GM18499 (cell line): ENCODE measurements around the gene AGAP1.

Source experiments
- ATAC-seq: cut with Tn5 transposase; IDR thresholded peaks from one replicate; pipeline ENCODE4 v1.9.1; 2021; ENCODE audit warnings: moderate number of reproducible peaks; ENCODE audit not compliant: insufficient read depth, unreplicated experiment

AGAP1 gene

DNA sequence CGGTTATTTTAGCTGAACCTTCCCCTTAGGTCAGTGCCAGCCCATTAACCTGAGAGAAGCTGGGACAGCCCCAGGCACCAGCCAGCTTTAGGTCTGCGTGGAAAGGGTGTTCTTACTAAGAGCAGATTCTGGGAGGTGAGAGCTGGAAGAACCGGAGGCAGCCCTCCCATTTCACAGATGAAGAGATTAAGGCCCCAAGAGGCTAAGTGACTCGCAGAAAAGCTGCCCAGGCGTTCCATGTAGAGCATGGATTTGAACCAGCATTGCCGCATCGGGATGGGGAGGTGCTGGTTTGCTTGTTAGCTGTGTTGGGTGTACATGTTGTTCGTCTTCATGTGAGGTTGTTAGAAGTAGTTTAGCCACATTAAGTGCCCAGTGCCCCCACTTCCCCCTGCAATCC is 203.2 kb downstream of the AGAP1 start:
- no peak for ATAC-seq

DNA sequence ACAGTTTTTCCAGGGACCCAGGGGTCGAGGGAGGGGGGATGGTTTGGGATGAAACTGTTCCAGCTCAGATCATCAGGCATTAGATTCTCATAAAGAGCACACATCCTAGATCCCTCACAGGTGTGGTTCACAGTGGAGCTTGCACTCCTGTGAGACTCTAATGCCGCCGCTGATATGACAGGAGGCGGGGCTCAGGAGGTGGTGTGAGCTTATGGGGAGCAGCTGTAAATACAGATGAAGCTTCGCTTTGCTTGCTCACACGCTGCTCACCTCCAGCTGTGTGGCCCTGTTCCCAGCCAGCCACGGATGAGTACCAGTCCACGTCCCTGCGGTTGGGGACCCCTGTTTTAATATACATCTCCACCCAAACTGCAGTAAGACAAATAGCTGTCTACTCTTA is 204.2 kb downstream of the AGAP1 start:
- ATAC-seq = no peak

DNA sequence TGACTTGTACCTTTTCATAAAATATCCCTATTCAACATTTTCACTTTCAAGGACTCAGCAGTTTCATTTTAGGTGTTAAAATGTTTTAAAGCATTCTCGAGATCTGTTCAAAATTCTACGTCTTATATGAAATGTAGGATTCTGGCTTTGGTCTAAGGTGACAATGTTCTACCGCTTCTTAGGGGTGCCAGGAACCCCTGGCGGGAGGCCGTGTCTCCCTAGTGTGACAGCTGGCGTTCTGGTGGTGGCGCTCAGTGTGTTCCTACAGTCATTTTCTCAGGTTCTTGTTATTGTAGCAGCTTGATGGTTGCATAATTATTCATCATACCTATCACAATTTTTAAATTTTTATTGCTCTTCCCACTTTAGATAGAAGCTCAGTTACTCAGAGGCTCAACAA is 204.6 kb downstream of the AGAP1 start:
- no peak for ATAC-seq

DNA sequence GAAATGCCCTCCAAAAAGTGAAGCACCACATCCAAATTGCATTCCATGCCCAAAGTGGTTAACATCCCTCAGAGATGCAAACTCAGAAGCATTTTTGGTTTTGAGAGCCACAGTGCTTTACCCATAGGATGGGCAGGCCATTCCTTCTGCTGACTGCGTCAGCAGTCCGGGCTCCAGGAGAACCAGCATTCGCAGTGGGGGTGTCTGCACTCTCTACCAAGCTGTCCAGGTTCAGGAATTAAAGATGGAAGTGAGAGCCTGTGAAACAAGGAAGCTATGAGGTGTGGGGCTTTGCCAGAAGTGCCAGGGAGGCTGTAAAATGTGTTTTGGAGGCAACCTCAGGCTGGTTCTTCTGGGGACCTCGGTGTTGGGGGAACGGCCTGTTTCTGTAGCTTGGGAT is 205.7 kb downstream of the AGAP1 start:
- no peak for ATAC-seq

DNA sequence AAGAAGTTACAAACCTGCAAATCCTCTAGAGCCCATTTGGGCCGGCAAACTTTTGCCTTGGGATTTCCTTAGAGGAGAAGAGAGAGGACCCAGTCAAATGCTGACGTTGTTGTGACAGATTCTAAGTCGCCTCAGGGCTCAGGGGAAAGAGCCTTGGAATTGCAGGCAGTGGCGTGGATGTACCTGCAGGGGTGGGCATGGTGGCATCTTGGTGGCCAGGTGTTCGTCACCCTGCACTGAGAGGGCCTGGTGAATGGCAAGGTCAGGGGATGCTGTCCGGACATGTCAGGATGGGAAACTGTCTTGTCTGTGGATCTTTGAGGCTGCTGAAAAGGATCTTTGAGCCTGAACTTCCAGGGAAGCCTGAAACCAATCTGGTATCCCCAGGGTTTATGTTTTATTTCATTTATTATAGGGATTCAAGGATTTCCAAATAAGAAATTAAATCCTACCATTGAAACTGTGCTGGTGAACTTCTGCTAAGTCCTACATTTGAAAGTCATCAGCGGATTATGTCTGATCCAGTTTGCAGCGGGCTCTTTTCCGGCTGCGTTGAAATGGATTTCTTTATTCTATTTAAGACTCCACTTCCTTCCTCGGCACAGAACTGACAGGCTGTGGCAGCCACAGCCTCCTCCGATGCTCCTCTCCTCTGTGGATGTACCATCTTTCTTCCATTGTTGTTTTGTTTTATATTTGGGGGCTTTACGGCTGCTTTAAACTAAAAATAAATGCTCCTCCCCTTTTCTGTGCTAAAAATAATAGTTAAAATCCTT is 207.6 kb downstream of the AGAP1 start:
- no peak for ATAC-seq

DNA sequence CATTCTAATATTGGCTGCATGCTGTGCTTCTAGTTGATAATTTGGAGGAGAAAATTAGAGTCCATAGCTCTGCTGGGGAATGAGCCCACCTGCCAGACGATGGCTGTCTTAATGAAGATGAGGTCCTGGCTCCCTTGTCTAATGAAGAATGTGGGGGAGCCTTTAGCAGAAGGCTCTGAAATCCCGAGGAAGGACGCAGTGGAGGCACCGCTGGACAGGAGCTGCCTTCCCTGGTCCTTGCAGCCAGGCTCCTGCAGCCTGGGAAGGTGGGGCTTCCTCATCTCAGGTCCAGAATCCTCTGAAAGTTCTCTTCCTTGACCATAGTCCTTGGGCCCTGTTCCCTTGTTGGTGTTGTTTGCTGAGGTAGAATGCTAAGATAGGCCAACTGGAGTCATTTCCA is 208.3 kb downstream of the AGAP1 start:
- no peak for ATAC-seq

DNA sequence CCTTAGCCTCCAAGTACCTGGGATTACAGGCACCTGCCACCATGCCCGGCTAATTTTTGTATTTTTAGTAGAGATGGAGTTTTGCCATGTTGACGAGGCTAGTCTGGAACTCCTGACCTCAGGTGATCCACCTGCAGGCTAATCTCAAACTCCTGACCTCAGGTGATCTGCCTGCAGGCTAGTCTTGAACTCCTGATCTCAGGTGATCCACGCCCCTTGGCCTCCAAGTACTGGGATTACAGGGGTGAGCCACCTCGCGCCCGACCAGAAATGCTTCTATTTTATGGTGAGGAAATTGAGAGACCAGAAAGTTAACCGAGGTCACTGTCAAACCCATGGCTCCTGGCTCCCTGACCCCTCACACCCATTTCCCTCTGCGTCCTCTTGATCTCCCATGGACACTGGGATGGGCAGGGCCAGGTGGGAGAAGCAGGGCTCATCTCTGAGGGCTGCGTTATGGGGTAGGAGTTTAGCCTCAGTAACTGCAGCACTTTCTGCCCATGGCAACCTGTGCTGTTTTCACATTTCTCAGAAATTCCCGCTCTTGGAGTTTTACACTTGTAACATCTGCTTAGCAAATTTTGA is 210.0 kb downstream of the AGAP1 start:
- no peak for ATAC-seq

DNA sequence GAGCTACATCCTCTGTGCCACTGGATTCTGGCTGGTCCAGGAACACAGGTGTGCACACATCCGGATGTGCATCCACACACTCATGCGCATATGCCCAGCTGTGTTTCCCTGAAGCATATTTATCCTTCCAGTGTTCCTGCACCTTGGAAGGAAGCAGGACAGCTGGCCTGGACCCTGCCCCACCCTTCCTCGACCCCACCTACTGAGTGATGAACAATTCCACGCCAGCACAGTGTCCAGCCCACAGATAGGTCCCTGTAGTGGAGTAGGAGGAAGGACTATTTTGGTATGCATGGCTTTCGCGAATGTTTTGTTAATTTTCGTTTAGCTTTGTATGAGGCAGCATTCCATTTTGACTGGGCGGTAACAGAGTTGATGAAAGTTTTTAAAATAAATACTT is 211.5 kb downstream of the AGAP1 start:
- no peak for ATAC-seq

DNA sequence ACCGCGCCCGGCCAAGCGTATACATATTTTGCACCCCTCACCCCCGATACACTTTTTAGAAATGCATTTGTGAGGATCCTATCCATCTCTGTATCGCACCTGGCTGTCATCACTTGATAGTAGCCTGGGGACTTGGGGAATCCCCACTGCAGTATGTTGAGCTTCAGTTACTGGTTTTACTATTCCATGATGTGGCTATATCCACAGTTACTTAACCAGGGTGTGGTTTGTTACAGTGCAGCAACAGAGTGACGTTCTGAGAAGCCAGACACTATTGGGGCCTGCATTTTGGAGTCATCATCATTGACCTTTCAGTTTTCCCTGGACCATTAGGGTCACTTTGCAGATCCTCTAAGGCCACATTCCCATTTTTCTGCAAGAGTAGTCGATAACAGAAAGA is 212.7 kb downstream of the AGAP1 start:
- ATAC-seq = no peak

DNA sequence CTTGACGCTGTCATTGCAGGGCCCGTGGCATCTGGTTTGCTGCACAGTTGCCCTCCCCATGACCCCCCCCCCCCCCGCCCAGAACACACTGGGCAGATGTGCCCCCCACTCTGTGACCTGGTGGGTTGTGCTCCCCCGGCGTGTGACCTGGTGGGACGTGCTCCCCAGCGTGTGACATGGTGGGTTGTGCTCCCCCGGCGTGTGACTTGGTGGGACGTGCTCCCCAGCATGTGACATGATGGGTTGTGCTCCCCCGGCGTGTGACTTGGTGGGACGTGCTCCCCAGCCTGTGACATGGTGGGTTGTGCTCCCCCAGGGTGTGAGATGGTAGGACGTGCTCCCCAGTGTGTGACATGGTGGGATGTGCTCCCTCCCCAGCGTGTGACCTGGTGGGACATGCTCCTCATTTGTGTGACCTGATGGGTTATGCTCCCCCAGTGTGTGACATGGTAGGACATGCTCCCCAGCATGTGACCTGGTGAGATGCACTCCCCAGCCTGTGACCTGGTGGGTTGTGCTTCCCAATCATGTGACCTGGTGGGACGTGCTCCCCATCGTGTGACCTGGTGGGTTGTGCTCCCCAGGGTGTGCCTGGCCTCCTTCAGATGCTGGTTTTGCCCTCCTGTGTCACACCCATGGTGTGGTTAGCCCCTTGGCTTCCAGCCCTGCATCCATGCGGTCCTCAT is 213.7 kb downstream of the AGAP1 start:
- ATAC-seq = no peak

DNA sequence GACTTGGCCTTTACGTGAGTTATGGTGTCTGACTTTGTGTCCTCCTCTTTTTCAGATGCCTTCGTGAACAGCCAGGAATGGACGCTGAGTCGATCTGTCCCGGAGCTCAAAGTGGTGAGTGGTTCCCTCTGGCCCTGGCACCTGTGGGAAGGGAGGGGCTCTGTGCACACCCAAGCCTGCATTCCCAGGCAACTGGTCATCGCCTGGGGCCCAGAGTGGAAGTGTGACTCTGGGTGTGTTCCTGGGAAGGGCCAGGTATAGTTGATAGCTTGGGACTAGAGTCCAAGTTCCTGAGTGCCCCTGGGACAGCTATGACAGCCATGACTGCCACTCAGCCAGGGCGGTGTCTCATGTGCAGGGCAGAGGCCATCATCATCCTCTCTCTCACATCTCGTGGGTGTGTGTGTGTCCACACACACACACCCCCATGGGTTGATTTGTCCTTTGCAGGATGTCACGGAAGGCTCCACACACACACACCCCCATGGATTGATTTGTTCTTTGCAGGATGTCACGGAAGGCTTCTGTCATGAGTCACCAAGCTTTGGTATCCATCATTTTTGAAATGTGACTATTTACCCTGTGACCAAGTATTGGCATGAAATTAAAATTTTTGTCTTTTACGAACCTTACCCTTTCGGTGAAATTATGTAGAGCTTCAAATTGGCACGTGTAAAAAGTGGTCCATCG is 215.4 kb downstream of the AGAP1 start:
- no peak for ATAC-seq

DNA sequence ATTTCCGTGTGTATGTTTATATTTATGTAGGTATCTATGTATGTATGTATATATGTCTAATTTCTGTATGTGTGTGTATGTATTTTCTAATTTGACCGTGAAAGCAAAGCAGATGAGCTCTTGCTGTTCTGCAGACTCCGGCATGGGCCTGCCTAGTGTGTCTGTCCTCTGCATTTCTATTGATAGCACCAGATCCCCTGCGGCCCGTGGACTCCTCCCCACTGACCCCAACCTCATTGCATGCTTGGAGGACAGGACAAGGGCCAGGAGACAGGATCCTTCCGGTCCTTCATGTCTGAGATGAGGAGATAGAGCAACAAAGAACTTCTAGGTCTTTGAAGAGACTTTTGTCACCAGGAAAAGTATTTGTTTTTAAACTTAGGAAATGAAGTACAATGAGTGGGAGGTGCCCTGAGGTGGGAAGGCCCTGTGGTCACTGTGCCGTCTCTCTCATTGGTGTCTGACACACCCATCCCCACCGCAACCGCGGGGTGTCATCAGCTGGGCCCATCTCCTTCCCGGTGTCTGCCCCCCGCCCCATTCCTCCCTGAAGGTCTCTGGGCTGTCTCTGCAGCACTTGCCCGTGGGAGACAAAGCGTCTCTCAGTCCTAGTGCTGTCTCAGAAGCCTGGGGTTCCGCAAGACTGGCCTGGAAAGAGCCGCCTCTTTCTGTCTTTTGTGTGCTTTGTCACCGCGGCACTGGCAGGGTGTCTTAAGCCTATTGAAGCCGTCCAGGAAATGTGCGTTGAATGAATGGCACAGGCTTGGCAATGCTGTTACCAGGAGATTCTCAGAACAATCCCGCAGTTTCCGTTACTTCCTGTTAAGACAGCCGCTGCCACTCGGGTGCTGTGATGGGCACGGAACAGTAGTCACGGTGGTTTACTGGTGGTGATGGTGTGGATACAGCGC is 216.4 kb downstream of the AGAP1 start:
- ATAC-seq = no peak

DNA sequence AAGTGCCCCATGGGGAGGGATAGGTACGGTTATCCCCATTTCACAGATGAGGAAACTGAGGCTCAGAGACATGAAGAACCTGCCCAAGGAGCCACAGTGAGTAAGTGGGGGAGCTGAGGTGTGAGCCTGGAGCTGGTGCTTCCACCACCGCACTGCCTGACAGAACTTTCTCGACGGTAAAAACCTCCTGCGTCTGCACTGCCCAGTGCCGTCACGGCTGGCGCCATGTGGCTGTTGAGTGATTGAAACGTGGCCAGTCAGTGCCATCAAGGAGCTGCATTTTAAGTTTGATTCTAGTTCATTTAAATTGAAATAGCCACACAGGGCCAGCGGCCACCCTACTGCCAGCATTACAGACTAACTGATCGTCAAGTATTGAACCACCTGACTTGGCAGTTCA is 217.1 kb downstream of the AGAP1 start:
- ATAC-seq = no peak

DNA sequence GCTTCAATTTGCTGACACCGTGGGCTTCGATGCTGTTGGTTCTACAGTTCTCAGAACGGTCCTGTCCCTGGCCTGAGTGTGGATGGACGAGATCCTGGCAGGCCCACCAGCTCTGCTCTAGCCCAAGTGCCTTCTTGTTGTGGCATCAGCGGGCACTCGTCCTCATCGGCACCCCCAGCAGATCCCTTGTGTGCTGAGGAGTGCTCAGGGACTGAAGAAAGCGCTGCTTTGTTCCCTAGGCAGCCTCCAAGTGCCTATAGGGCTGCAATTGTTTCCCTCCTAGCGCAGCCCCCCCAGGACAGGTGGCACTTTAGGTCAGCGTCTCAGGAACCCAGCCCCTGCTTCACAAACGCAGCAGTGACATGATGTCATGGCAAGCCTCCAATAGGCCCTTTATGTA is 217.7 kb downstream of the AGAP1 start:
- ATAC-seq = no peak

DNA sequence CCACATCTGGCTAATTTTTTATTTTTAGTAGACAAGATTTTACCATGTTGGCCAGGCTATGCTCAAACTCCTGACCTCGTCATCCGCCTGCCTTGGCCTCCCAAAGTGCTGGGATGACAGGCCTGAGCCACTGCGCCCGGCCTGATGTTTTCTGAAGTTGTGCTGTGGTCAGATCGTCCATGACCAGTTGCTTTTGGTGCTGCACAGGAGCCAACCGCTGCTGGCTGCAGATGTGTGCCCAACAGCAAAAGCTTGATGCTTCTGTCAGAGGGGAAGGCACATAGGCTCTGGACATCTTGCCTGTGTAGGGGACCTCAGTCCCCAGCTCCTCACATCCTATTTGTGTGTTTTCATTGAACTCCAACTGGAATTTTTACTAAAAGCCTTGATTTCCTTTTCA is 218.3 kb downstream of the AGAP1 start:
- no peak for ATAC-seq

DNA sequence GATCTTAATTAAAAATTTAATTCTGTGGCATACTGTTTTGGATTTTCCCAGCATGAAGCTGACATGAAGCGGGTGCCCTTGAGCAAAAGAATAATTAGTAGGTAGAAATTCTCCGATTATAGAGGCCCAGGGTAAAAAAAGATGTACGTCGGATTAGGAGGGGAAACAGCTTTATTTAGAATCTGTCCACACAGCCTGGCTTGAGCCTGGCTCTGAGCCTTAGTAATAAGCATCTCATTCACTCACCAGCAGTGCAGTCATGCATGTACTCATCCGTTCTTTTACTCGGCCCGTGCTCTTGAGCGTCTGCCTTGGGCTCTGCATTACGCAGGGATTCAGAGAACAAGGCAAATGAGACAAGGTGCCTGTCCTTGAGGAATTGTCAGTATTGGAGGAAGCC is 219.3 kb downstream of the AGAP1 start:
- no peak for ATAC-seq

DNA sequence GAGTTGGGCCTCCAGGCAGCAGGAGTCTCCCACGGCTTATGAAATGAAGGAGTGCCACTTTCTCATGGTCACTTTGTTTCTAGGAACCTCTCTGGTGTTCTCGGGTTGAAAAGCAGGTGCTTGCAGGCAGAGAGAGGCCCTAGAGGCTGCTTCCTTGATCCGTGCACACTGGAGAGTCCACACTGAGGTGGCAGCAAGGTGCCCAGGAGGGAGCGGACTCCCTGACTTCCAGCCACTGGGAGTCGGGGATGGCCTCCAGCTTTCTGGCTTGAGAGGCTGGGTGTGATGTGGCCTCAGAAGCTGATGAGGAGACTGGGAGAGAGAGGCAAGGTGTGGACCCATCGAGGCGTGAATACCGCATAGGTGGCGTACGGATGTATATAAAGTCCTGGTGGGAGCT is 221.8 kb downstream of the AGAP1 start:
- no peak for ATAC-seq

DNA sequence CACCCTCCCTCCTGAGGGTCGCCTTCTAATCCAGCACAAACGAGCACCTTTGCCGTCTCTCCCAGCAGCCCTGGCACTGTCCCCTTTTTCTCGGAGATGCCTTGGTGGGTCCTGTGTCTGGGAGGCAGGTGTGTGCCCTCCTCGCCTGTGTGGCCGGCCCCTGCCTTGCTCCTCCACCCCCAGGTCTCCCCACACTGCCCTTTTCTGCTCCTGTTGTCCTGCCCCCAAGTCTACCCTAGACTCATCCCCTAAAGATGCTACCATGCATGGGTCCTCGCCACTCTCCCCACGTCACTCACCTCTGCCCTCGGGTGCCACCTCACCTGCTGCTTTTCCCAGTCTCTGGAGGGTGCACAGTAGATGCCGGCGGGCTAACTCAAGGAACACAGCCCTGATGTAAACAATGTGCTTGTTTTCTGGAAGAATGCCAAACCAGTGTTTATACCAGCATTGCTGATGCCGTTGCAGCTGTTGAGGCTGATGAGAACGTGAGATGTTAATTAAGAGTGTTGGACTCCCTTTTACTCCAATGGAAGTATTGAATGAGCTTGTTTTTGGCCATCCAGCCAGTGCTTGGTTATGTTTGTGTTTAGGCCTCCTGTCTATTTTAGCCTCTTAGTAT is 223.1 kb downstream of the AGAP1 start:
- no peak for ATAC-seq

DNA sequence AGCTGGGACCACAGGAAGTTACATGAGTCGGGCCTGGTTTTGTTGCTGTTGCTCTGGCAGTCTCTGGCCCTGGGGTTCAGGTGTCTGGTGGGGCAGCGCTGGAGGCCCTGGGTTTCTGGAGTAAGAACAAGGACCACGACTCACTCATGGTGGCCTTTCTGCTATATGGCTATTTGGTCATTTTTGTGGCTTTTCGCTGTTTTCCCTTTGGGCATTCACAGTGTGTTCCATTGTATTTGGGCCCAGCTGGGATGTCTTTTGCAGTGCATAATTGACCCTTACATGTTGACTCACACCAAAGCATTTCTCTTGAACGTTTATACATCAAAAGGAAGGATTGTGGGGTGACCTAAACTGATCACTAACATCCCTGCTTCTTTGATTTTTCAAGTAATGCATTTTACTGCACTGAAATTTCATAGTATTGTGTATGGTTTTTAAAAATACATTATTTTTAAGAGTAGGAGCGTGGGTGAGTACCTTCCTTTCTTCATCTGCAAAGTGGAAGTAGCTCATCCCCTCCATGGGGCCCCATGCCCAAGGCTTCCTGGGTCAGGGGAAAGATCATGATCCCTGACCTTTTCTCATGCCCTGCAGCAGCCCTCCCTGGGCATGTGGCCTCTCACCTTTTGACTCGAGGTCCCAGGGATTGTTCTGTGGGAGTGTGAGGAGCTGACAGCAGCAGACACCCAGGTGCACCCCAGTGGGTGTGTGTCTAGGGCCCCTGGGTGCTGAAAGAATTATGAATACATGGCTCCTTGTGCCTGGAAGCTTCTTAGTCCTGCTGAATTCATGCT is 225.5 kb downstream of the AGAP1 start:
- ATAC-seq = no peak
